ENCODE data around the gene TMEM156.
A peak's percentile ranks its signal among the peaks of the same experiment; 100 is the strongest.

Gene TMEM156

GRCh38 chr4:38923746-38924145, 108.5 kb downstream of the TMEM156 start:
- DNase-seq (ENCODE audit: low spot score), result no peak

GRCh38 chr4:38921151-38921550, 111.1 kb downstream of the TMEM156 start:
- DNase-seq (ENCODE audit: low spot score), result no peak

GRCh38 chr4:38920677-38921076, 111.5 kb downstream of the TMEM156 start:
- DNase-seq (ENCODE audit: low spot score), result no peak

- DNase-seq (ENCODE audit: low spot score), result no peak
These were observed 112.0 kb downstream of the TMEM156 start for GRCh38 chr4:38920186-38920585.

GRCh38 chr4:38919494-38919893, 112.7 kb downstream of the TMEM156 start:
- no peak for DNase-seq (ENCODE audit: low spot score)

- peak; percentile 12 for DNase-seq (ENCODE audit: low spot score)
These were observed 114.7 kb downstream of the TMEM156 start for GRCh38 chr4:38917481-38918025.

Data from hepatic stellate cell (primary cell).